Glutamatergic neuron (in vitro differentiated cells): Measurements from ENCODE around the gene DDX24. TPM values are rescaled to one million over a fixed set of nuclear protein-coding genes. Genes with fewer than 3 reads are reported as not detected.
A peak's percentile ranks its signal among the peaks of the same experiment; 100 is the strongest.

Experiments used
- DNase-seq: peaks from one replicate; pipeline ENCODE4 v3.0.0; 2022
- H3K27ac Mint-ChIP-seq: one replicate; pipeline ENCODE4 v1.8.0; 2020; ENCODE audit warnings: mild to moderate bottlenecking, mixed read lengths, inconsistent platforms; ENCODE audit not compliant: unreplicated experiment
- H3K27me3 Mint-ChIP-seq: one replicate; pipeline ENCODE4 v1.8.0; 2020; ENCODE audit warnings: mild to moderate bottlenecking, moderate library complexity, mixed read lengths, inconsistent platforms; ENCODE audit not compliant: unreplicated experiment
- H3K36me3 Mint-ChIP-seq: one replicate; pipeline ENCODE4 v1.8.0; 2020; ENCODE audit warnings: mild to moderate bottlenecking, mixed read lengths, inconsistent platforms; ENCODE audit not compliant: unreplicated experiment
- H3K4me1 Mint-ChIP-seq: one replicate; pipeline ENCODE4 v1.8.0; 2020; ENCODE audit warnings: mild to moderate bottlenecking, low read depth, mixed read lengths, inconsistent platforms; ENCODE audit not compliant: unreplicated experiment
- H3K4me3 Mint-ChIP-seq: one replicate; pipeline ENCODE4 v1.8.0; 2020; ENCODE audit warnings: mild to moderate bottlenecking, mixed read lengths, inconsistent platforms; ENCODE audit not compliant: unreplicated experiment
- H3K9me3 Mint-ChIP-seq: one replicate; pipeline ENCODE4 v1.8.0; 2020; ENCODE audit warnings: mild to moderate bottlenecking, moderate library complexity, mixed read lengths, inconsistent platforms; ENCODE audit not compliant: unreplicated experiment
- CTCF ChIP-seq: fragments of 200-600 bp; sonication (generic); IDR thresholded peaks from one replicate; pipeline ENCODE4 v1.5.0; 2021; ENCODE audit not compliant: partially characterized antibody, unreplicated experiment
- total RNA-seq: library from RNA; stranded (reverse); fragmentation: NEBNext Ultra II Directional; extraction: Animal tissue kit (Norgen Biotek cat#: 25700); gene quantifications from one replicate; pipeline ENCODE4 v1.2.1, GENCODE V29; 2021; ENCODE audit not compliant: unreplicated experiment

Gene DDX24
- total RNA-seq, 1 donor from 2014 or later, result 257 TPM

DNA sequence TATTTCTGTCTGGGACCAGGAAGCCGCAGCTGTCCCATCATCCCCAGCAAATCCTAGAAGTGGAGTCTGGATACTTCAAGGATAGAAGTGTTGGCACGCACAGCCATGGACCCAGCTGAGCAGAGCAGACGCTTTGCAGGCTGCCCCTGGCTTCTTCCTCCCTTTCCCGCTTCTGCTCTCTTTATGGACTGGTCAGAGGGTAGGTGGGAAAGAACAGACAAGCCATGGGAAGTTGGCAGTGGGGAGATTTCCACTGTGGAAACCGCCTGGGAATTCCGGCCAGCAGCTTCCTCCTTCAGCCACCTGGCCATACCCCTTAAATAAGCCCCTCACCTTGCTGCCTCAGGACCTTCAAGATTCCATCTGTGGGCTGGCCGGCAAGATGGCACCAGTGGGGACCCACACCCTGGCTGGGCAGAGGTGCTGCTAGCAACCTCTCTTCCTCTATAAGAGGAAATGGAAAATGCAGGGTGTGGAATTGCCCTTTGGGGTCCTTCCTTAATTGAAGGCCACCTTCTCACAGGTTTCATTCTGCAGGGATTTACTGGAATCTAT is 34.2 kb downstream of the DDX24 start:
- no peak for DNase-seq
- H3K27me3 Mint-ChIP-seq, result peaks cover 10% of the 10 kb centered on the region
- H3K4me3 Mint-ChIP-seq, result no peak overlapping the region
- peaks cover 10% of the 10 kb centered on the region for H3K36me3 Mint-ChIP-seq
- TF ChIP-seq CTCF, result no peak
- H3K9me3 Mint-ChIP-seq, result peaks cover 11% of the 10 kb centered on the region
- H3K4me1 Mint-ChIP-seq, result peaks cover 7% of the 10 kb centered on the region
- H3K27ac Mint-ChIP-seq, result no peak overlapping the region

- Mint-ChIP-seq H3K36me3 (peaks cover 2% of the 10 kb centered on the region), H3K9me3 (peaks cover 13% of the 10 kb centered on the region), H3K4me3 (peak overlapping the region; percentile 34), H3K27ac (no peak overlapping the region), H3K27me3 (peaks cover 10% of the 10 kb centered on the region), H3K4me1 (peaks cover 6% of the 10 kb centered on the region)
- DNase-seq, result no peak
- TF ChIP-seq CTCF, result no peak
Observed at GRCh38 chr14:94045563-94046345, 35.2 kb downstream of the DDX24 start.

- no peak for DNase-seq
- Mint-ChIP-seq H3K27ac (no peak overlapping the region), H3K9me3 (peaks cover 13% of the 10 kb centered on the region), H3K4me3 (peak overlapping the region; percentile 34), H3K36me3 (no peaks in the 10 kb centered on the region), H3K4me1 (peaks cover 6% of the 10 kb centered on the region), H3K27me3 (peaks cover 10% of the 10 kb centered on the region)
- TF ChIP-seq CTCF, result no peak
Observed at GRCh38 chr14:94045101-94045500, 35.9 kb downstream of the DDX24 start.

- no peak for DNase-seq
- TF ChIP-seq CTCF, result no peak
- H3K4me1 Mint-ChIP-seq, result peaks cover 6% of the 10 kb centered on the region
- H3K27ac Mint-ChIP-seq, result no peak overlapping the region
- H3K27me3 Mint-ChIP-seq, result peaks cover 10% of the 10 kb centered on the region
- peaks cover 14% of the 10 kb centered on the region for H3K9me3 Mint-ChIP-seq
- no peaks in the 10 kb centered on the region for H3K36me3 Mint-ChIP-seq
- no peak overlapping the region for H3K4me3 Mint-ChIP-seq
Observed at GRCh38 chr14:94044476-94045091, 36.4 kb downstream of the DDX24 start.
